DMS53 (cell line): ENCODE results near the gene OBP2A.
"Not testable (repeated sequence)": the region's sequence is repeated elsewhere in the genome, so short reads cannot be mapped to it uniquely, and the experiment has no call there.

Experiments used
- DNase-seq: peaks from one replicate; lab custom pipeline; 2025; lab: John Stamatoyannopoulos, UW

Gene OBP2A, protein sequence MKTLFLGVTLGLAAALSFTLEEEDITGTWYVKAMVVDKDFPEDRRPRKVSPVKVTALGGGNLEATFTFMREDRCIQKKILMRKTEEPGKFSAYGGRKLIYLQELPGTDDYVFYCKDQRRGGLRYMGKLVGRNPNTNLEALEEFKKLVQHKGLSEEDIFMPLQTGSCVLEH

DNA sequence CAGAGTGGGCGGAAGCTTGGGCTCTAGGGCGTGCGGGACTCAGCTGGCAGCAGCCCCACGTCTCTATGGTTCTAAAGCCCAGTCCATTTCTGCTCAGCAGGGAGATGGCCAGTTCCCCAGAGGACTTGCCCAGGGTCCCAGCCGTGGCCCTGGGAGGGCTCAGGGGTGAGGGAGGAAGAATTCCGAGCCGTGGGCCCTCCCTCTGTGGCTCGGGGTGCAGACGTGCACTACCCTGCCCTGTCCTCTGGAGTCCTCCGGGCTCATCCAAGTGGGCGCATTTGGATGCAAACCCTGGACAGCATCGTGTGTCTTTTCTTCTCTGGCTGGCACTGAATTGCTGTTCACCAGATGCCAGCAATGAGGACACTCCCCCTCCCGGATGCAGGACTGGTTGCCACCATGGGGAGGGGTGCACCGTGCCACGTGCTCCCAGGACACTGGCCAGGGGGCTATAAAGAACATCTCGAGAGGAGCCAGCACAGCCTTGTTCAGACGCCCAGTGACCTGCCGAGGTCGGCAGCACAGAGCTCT is at the start of gene OBP2A:
Gene OBP2A (plus strand): TSS at position 481 of the 531 bp plus-strand sequence. CDS start 55 bp downstream, outside the sequence.
- not testable (repeated sequence) for DNase-seq

DNA sequence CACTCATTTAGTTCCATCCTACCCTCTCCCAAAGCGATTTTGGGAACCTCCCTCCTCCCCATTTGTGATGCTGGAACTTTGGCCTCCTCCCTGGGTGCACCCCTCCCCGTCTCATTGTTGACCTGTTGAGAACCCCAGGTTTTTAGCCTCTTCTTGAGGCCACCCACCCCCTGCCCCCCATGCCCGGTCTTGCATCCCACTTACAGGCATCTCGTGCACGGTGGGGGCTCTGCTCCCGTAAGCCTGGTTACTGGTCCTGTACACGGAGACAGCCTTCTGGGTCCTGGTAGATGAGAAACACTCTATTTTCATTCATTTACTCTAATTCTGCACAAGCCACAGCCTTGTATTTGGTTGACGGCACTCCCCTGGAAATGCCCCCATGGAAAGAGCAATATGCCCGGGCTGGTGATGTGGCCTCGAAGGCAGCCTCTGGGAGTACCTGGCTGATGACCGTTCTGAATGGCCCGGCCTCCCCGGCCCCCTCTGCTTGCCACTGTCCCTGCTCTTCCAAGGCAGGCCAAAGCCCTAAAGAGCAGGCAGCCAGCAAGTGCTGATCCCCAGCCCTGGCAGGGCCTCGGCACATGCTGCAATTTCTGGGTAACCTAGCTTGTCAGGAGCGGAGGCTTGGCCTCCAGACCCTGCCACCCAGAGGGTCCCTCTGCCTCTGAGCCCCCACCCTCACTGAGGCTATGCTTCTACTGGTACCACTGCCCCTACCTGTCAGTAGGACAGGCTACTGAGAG is 47.4 kb upstream of the OBP2A start:
- DNase-seq, result no peak

DNA sequence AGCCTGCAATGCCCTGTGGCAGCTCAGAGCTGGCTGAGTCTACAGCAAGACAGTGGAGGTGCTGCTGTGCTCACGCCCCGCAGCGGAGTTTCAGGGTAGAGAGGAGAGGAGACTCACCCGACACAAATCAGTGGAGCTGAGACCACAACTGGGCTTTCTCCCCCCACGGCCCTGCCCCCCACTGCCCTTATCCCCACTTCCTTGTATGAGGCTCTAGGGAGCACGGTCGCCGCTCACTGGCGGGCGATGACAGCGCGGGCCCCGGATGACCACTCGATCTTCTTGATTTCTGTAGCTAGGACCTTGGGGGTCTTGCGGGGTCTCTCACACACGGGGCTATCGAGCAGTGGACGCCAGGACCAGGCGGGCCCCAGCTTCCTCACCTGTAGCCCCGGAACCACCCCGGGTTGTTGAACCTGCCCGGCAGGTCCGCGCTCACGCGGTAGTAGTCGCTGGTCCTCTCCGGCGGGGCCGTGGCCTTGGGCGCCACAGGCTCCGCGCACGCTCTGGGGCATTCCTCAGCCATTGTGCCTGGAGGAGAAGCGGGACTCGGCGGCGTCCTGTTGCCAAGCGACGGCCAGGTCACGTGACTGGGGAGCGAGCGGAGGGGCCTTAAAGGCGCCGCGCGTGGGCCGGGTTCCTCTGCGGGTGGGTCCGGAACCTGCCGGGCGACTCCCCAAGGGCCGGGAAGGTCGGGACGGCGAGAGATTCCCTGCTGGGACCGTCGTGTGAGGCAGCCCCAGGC is 46.4 kb upstream of the OBP2A start:
- peak; percentile 97 for DNase-seq

DNA sequence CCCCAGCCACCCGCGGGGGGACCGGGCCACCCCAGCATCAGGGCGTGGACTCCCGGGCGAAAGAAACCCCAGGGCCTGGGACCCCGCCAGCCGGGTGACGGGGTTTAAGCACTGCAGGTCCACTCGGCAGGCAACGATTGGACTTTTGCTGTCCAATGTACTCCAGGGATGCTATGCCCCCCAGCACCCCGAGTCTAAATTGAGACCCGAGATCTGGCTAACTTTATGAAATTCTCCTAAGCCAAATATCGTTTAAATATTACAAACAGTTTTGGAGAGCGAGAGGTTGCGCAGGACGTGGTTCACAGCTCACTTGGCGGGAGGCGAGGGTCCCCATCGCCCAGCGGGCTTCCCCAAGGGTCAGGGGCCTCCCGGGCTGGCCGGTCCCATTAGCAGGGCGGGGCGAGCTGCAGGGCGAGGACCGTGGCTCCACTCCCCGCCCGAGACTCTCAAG is 45.8 kb upstream of the OBP2A start:
- DNase-seq, result peak; percentile 71

DNA sequence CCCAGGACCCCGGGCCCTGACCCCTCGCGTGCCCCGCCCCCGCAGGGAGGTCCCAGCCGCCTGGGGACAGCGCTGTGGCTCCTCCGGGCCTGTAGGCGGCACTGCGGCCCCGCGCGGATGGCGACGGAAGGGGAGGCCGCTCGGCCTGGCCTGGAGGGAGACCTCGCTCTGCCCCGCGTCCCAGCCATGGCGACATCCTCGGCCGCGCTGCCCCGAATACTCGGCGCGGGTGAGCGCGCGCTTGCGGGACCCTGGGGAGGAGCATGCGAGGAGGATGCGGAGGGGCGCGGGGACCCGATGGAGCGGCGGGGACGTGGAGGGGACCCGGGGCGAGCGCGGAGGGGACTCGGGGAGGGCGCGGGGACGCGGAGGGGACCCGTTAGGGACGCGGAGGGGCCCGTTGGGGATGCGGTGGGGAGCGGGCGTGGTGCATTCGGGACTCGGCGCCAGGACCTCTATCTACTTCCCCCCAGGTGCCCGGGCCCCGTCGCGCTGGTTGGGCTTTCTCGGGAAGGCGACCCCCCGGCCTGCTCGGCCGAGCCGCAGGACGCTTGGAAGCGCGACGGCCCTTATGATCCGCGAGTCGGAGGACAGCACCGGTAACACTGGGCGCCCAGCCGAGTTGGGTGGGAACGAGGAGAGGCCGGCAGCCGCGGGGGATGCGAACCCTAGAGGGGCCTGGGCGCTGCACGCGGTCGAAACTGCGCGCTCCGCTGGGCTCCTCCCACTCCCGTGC is 45.2 kb upstream of the OBP2A start, which contains the start of gene MRPS2:
Gene MRPS2 (plus strand): TSS at position 158 of the 736 bp plus-strand sequence. CDS start 29 bp downstream, at position 187.
- peak; percentile 95 for DNase-seq

DNA sequence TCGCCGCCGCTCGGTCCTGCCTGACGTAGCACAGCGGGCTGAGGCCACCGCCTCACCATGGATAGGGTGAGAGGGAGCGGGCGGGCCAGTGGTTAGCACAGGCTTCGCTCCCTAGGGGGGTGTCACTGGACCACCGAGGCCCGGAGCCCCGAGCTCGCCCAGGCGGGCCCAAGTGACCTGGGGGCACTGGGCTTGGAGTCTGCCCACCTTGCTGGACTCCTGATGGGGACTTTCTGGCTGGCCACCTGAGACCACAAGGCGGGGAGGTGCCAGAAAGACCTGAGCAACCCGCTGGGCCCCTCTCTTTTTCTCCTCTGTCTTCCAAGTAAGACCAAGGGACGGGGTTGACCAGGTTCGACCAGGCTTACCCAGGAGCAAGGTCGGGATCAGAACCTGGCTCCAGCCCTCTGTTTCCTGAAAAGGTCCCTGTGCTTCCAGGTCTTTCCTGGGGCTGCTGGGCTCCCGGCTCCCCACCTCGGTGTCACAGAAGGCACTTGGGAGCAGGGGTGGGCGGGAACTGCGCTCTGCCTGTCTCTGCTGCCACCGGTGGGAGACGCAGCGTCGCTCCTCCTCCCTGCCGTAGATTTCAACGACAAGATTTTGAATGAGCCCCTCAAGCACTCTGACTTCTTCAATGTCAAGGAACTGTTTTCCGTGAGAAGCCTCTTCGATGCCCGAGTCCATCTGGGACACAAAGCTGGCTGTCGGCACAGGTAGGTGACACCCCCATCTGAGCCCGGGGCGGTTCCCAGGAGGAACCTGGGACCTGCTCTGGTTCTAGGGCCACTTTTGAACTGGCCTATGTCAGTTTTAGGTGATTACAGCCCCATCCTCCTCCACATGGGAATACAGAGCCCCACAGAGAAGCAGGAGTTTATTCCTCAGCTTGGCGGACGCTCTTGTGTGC is 44.4 kb upstream of the OBP2A start:
- DNase-seq, result peak; percentile 36

DNA sequence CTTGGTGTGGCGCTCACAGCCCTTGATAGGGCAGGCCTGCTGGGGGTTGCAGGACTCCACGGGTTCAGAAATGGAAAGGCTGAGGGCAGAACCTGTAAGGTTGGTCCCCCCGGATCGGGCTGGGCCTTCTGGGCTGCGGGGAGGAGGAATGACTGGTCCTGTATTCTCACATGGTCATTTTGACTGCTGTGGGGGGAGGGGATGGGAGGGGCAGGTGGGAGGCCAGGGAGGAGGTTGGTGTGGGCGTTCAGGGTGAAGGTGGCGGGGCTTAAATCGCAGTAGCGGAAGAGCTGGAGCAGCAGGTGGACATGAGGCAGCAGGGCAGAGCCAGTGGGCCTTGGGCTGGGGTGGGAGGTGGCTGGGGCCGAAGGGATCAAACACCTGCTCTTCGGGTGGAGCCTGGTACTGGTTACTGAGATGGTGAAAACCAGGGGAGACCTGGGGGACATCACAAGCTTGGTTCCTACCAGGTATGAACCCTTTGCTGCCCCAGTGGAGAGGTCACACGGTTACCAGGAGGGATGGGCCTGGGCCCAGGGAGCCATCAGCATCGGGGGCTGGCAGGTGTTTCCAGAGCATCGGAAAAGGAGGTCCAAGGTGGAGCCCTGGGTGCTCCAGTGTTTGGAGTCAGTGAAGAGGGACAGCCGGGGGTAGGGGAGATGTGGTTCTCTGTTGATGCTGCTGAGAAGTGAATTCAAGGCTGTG is 43.6 kb upstream of the OBP2A start:
- no peak for DNase-seq

DNA sequence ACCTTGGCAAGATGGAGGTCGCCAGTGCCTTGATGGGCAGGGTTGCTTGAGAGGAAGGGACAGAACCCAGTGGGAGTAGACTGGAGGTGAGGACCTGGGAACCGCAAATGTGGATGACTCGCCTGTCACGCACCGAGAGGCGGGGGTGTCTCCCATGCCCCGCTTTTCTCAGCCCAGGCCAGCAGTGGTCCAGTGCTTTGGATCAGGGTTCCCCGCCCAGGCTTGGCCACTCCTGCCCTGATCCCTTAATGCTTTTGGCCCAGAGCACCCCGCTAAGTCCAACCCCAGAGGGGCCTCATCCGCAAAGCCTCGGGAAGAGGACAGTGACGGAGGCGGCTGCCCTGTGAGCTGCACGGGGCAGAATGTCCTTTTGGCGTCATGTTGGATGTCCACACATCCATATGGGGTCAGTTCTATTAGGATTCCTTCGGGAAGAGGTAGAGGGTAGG is 43.0 kb upstream of the OBP2A start:
- no peak for DNase-seq

DNA sequence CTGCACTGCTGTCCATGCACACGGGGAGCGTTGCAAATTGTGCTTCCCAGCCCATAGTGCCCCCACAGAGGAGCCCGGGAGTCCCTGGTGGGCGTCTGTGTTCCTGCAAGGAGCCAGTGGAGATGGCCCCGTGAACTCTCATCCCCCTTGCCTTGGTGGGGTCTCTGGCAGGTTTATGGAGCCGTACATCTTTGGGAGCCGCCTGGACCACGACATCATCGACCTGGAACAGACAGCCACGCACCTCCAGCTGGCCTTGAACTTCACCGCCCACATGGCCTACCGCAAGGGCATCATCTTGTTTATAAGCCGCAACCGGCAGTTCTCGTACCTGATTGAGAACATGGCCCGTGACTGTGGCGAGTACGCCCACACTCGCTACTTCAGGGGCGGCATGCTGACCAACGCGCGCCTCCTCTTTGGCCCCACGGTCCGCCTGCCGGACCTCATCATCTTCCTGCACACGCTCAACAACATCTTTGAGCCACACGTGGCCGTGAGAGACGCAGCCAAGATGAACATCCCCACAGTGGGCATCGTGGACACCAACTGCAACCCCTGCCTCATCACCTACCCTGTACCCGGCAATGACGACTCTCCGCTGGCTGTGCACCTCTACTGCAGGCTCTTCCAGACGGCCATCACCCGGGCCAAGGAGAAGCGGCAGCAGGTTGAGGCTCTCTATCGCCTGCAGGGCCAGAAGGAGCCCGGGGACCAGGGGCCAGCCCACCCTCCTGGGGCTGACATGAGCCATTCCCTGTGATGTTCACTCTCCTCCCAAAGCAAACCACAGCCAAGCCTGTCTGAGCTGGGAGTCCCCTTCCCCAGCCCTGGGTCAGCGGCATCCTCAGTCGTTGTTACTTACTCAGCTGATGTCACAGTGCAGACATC is 42.3 kb upstream of the OBP2A start:
- no peak for DNase-seq

DNA sequence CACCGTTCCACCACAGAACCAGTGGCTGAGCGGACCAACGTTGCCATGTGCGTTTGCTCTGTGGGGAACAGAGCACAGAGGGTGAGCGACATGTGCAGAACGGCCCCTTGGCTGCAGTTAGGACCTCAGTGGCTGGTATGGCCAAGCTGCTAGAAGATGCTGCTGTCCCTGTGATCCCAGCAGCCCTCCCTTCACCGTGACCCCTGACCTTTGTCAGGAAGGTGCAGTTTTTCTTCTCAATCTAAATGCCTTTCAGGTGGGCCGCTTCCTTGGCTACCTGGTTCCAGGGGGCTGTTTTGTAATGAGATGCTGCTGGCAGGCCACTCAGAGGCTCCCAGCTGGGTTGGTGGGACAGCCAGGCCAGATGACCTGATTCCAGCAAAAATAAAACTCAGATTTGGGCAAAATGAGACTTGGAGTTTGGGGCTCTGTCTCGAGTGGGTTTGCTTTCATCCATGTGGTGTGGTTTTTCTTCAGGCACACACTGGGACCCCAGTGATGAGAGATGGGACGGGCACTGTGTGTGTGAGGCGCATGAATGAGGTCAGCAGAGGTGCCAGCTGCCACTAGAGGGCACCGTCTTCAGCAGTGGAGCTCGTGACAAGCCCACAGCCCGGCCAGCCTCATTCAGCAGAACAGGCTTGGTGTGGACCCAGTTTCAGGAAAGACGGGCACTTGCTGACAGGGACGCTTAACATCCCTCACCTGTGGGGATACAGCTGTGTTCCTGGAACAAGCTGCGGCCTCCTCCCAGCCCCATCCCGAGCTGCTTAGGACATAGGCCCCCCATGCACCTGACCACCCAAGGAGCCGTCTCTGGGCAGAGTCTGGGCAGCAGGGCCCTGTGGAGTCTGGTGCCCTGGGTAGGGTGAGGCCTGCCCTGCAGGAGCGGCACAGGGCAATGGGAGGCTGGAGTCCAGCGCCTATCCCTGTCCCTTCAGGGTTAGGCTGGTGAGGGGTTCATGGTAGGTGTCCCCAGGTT is 41.4 kb upstream of the OBP2A start:
- peak; percentile 83 for DNase-seq

DNA sequence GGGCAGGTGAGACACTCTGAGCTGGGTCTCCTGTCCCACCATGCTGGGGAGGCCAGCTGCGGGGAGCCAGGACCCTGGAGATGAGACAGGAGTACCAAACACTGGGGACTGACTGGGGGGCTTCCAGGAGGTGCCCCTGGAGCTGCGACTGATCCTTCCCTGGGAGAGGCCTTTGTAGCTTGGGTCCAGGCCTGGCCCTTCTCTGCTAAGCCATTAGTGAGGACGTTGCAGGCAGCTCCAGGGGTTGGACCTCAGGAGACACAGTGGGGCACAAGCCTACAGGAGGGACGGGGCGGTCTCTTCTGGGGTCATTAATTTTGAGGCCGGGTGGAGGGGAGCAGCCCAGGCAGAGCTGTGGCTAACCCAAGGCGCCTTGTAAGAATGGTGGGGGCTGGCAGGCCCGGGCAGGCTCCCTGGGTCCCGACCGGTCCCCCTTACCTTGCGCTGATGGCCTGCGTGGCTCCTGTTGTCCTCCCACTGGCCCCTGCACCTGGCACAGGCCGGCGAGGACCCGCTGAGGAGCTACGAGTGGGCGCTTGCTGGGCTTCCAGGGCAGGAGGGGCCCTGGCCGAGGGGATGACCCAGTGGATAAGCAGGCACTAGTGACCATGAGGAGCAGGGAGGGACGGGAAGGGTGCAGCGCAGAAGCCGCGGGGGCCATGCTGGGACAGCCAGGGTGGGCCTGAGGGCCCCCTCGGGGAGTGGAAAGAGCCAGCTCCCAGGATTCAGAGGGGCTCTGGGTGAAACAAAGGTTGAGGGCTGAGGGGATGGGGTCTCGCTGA is 40.3 kb upstream of the OBP2A start:
- no peak for DNase-seq

DNA sequence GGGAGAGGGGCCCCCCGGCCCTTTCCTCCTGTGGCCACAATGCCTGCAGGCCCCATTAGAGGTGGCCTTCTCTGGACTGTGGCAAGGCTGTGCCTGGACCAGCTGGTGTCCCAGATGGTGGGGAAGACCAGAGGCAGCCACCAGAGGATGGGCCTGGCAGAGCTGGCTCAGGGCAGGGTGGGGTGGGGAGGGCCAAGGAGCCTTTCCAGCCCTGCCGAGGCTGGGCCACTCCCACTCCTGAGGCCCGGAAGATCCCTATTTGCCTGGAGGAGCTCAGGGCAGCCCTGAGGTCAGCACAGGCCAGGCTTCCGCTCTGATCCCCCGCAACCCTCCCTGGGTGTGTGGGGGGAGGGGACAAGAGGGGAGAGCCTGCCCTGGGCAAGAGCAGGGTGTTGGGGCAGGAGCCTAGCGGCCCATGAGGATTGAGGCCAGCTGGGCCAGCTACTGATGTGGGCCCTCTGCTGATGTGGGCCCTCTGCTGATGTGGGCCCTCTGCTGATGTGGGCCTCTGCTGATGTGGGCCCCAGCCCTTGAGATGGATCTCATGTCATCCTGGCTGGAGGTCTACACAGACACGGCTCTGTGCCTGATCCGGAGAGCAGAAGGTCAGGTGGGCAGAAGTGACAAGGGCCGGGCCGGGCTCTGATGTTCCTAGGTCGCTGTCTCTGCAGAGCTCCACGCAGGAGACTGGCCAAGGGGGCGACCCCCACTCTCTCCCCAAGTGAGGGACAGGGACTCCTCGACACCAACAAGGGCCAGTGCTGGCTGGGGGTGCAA is 39.4 kb upstream of the OBP2A start:
- no peak for DNase-seq

DNA sequence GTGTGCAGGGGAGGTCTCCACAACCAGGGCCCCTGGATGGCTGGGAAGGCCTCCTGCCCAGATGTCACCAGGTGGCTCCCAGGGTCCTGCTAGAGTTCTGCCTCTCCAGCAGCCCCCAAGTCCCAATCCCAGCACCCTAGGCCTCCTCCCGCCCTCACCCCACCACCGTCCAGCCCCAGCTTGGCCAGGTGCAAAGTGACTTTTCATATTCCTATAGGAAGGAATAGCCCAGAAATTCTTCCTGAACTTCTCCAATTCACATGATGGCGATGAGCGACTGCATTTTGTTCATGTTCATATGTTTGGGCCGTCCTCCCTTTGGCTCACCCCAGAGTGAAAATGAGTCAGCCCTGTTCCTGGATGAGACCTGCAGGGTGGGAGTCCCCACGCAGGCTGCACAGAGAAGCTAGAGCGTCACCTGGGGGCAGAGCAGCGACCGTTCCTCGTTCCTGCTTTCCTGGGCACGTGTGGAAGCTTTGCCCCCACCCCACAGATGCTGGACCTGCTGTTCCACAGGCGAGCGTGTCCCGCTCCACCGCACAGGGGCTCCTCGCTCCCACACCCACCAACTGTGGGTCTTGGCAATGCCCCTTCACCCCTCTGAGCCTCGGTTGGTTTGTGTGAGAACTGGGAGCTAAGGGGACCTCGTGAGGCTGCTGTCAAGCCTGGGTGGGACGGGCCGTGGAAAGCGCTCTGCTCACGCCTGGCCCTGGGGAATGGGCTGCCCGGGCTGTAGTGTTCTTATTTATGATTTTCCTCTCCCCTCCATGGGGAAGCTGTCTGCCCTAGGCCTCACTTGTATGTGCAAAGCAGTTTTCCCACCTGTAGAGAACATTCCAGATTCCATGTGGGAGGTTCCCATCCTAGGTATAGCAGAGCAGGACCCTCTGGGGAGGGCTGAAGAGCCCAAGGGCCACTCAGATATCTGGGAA is 38.6 kb upstream of the OBP2A start:
- no peak for DNase-seq

DNA sequence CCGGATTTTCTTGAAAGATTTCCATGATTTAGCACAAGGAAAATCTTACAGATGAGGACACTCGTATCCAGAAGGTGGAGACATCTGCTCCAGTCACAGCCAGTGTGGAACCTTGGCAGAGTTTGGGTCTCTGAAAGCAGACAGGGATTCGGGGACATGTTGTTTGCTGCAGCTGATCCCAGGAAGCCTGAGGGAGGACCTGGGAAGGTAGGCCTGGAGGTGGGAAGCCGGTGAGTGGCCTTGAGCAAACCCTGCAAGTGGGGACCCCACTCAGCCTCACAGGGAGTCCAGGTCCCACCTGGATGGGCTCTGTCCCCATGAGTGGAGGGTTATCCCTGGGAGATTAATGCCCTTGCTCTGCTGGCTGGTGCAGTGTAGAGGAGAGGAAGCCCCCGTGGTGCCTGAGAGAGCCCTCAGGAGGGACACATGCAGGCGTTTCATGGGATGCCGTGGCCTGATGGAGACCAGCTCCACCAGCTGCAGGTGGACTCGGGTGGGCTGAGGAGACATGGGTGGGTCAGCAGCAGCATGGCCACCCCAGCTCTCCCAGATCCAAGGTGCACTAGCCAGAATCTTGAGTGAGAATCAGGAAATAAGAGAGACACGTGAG is 37.6 kb upstream of the OBP2A start:
- DNase-seq, result no peak

DNA sequence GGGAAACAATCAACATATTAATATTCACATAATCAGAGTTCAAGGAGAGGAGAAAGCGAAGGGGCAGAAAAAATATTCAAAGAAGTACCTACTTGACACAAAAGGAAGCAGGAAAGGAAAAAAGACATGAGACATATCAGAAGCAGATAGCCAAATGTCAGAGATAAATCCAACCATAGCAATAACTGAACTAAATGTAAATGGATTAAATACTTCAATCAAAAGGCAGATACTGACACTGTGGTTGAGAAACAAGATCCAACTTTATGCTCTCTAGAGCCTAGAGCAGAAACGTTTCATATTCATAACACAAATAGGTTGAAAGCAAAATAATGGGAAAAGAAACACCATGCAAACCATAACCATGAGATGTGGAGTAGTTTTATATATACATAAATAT is 36.5 kb upstream of the OBP2A start:
- no peak for DNase-seq
